Activated effector memory CD4-positive, alpha-beta T cell treated with anti-CD3 and anti-CD28 coated beads, Interleukin-2, amount 50 U/mL, for 16 hours (primary cell): ENCODE data around the gene SPDYE4.
"Not testable (repeated sequence)": the region's sequence is repeated elsewhere in the genome, so short reads cannot be mapped to it uniquely, and the experiment has no call there.

ENCODE experiments used
- DNase-seq: peaks from one replicate; pipeline ENCODE4 v3.0.0-alpha.2; 2020

Gene SPDYE4, protein sequence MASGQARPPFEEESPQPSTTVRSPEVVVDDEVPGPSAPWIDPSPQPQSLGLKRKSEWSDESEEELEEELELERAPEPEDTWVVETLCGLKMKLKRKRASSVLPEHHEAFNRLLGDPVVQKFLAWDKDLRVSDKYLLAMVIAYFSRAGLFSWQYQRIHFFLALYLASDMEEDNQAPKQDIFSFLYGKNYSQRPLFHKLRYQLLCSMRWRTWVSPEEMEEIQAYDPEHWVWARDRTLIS

GRCh38 chr17:8758137-8758596 is at the start of gene SPDYE4:
TSS of gene SPDYE4 (minus strand) at chr17:8758546. CDS start at chr17:8758382, 164 bp downstream.
- DNase-seq: no peak

GRCh38 chr17:8806926-8807550 is 48.7 kb upstream of the SPDYE4 start:
- no peak for DNase-seq

DNA sequence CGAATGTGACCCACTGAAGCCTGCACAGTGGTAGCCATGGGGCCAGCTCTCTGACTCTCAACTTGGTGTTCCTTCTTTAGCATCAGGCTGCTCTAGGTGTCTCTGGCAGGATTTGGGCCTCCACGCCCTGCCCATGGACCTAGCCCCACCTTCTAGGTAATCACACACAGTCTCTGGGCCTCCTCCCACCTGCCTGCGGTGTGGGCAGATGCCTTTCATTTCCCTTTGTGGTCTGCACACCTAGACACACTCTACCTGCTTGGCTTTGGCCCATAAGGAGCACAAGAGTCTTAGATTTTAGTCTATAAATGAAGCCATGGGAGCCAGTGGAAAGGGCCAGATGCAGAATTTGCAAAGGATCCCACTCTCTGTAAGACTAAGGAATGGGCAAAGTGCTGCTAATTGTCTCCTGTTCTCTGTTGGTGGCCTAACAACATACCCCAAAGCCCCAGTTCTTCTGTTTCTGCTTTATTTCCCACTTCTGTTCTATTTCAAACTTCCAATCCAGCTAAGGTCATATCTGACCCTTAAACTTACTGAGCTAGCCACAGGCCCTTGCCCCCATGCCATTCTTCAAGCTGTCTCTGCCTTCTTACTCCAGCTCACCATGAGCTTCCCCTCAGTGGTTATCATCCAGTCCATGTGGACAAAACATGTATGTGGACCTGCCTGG is 48.0 kb upstream of the SPDYE4 start:
- DNase-seq: no peak

GRCh38 chr17:8805396-8805795 is 47.0 kb upstream of the SPDYE4 start:
- DNase-seq: not testable (repeated sequence)

DNA sequence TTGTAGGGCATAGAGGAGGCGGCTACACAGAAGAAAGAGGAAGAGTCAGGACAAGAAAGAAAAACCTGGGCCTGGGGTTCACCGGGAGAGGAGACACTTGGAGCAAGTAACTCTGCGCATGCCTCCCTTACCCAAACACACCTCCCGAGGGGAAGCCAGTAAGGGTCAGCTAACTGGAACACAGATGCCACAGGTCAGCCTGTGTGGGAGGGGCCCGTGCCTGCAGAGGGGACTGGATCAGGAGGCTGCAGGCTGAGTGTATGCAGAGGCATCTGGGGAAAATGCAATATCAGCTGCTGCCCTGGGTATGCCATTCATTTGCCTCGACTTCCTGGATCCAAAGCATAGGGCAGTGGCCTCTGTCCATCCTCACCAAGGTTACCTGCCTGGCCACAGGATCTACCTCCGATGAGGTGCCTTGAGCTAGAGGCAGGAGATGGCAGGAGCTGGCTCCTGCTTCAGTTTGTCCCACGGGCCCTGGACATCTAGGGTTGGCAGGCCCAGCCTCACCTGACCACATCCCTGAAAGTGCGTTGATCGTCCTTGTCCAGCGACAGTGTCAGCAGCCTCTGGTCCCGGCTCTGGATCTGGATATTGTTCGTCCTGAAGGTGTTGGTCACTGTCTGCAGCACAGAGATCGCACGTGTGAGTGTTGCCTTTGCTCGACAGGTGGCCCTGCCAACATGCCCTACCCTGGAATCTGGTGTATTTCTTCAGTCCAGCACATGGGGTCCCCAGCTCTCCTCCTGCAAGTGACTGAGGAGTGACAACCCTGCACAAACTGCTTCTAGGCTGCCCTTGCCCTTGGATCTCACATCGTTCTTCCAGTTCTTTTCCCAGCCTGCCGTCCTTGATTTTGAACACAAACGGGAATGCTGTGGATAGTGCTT is 45.4 kb upstream of the SPDYE4 start:
- DNase-seq: no peak

DNA sequence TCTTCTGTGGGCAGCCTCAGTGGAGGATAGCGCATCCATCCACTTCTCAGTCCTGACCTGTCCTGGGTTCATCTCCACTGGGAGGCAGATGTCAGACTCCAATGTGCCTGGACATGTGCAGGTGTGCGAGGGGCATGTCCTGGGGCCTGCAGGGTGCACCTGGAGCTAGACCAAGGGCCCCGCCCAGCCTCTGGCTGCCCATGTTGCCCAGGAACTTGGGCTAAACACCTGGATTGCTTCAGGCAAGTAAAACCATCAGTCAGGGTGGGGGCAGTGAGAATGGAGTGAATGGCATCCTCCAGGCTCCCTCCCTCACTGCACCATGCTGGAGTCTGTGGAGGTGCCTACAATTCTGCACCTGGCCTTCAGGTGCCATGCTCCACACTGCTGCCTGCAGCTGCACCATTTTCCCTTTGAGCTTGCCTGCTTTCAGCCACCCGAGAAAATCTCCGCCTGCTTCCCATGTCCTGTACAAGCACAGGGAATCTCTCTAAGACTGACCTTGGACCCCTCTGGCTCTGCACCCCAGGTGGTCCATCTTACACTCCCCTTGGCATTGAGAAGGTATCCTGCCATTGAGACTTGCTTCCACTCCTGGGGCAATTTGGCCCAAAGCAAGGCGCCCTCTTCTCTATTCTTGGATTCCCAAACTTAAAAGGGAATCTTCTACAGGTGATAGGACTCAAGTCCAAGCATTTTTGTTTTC is 42.9 kb upstream of the SPDYE4 start:
- no peak for DNase-seq

DNA sequence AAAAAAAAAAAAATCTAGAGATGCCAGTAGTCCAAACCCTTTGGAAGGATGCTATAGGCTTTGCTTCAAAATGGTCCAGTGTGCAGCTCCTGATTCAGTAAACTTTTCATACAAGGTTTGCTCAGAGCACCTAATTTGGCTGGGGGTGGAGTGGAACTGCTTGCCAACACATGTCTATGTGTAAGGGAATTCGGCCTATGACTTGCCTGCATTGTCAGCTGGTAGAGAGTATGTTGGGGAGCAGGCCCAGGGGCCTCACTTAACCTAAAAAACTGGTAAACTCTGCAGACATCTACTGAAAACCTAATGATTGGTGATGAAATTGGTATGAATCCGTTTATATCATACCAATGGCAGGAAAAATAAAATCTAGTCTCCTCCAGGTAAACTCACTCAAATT is 42.3 kb upstream of the SPDYE4 start:
- no peak for DNase-seq

GRCh38 chr17:8799570-8800212 is 41.3 kb upstream of the SPDYE4 start:
- DNase-seq: no peak

DNA sequence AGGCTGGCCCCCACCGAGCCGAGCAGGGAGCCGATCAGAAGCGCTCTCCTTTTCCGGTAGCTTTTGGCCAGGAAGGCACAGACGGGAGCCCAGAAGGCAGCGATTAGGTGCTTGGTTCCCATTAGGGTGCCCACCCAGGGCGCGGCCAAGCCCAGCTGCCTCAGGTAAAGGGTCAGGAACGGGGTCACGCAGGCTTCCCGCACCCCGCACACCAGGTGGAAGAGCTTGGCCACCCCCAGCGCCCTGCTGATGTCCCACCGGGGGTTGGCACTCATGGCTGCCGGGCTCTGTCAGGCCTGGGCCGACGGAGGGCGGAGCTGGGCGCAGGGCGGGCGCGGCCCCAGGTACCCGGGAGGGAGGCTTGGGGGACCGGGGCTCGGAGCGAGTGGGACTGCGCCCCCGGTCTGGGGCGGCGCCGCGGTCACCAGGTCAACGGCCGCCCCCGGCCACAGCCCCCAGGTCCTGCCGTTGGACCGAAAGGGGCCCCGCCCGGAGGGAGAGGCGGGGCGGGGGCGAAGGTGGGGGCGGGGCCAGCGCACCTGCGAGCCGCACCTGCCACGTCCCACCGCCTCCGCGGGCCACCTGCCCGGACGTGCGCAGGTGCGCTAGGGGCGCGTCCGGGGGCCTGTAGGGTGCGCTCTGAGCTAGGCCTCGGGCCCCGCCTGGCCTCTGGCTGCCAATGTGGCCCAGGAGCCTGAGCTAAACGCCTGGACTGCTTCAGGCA is 40.7 kb upstream of the SPDYE4 start, which contains the start of gene MFSD6L:
MFSD6L (minus strand) TSS at position 520 of the 724 bp plus-strand sequence; CDS start at position 275, 245 bp downstream.
- no peak for DNase-seq

DNA sequence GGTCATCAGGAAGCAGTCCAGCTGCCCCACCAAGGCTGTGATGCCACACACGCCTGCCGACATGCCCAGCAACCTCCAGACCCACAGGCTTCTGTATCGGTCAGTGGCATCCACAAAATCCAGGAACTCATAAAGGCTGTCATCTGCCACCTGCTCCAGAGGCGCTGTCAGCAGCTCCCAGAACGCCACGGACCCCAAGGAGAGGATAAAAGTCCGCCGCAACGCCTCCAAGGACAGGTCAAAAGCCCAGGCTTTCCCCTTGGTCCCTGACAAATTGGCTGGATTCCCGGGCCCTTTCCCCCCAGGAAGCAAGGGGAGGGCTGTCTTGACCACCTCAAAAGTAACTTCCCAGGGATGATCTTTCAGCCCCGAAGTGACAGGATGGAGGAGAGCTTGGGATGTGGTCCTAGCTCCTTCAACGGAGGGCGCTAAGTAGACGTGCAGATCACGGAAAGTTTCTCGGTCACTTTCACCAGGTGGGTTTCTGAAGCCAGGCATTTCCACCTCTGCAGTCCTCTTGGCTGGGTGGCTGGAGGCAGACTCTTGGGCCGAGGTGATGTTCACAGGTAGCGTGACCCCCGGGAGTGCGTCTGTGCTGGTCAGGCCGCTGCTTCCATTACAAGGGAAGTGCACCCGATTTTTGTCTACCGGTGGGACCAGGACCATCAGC is 40.0 kb upstream of the SPDYE4 start:
- no peak for DNase-seq

GRCh38 chr17:8797621-8798175 is 39.4 kb upstream of the SPDYE4 start:
- no peak for DNase-seq

- DNase-seq: no peak
Observed at GRCh38 chr17:8794636-8795035, 36.3 kb upstream of the SPDYE4 start.

GRCh38 chr17:8793649-8794048 is 35.3 kb upstream of the SPDYE4 start:
- DNase-seq: no peak

GRCh38 chr17:8792646-8793045 is 34.3 kb upstream of the SPDYE4 start:
- DNase-seq: no peak

GRCh38 chr17:8791910-8792270 is 33.5 kb upstream of the SPDYE4 start:
- no peak for DNase-seq

DNA sequence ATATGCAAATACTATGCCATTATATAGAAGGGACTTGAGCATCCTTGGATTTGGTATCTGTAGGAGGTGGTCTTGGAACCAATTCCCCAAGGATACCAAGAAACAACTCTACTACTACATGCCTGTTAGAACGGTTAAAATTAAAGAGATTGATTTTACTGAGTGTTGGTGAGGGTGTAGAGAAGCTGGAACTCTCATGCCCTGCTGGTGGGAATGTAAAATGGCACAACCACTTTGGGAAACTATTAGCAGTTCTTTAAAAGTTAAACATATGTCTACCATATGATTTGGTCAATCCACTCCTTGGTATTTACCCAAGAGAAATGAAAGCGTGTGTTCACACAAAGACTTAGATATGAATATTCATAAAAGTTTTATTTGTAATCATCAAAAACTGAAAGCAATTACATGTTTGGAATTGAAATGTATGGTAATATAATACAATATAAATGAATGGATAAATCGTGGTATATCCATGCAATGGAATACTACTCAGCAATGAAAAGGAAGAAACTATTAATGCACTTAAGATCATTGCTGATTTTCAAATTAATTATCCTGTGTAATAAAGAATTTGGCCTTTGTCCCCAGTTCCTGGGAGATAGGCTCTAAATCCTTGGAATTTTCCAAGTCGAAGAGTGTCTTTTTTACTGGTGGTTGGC is 33.0 kb upstream of the SPDYE4 start:
- no peak for DNase-seq

- no peak for DNase-seq
Observed at GRCh38 chr17:8789743-8790142, 31.4 kb upstream of the SPDYE4 start.

DNA sequence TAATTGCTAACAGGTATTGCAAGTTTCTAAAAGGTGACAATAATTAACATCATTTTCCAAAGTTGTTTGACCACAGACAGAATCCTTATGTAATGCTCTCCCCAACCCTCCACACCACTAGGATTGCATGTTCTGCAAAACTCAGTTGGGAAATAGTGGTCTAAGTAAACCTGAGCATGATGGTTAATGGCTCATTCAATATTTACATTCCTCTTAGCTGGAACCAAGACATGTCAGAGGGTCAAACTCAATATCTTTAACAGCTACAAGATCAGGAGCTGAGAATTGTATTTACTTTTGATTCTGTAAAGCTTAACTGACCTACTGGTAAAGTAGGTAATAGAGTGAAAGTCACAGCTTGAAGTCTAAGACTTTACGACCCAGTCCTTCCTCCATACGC is 30.7 kb upstream of the SPDYE4 start:
- no peak for DNase-seq

GRCh38 chr17:8785547-8786413 is 27.4 kb upstream of the SPDYE4 start:
- peak; percentile 86 for DNase-seq
